Non-pigmented ciliary epithelial cell (primary cell): Measurements from ENCODE around the gene TXNL1.
"Not testable (repeated sequence)": the region's sequence is repeated elsewhere in the genome, so short reads cannot be mapped to it uniquely, and the experiment has no call there.

Source experiments
- DNase-seq: peaks from one replicate; pipeline ENCODE4 v3.0.0-alpha.2; 2010; ENCODE audit warnings: low read depth

TXNL1 gene

DNA sequence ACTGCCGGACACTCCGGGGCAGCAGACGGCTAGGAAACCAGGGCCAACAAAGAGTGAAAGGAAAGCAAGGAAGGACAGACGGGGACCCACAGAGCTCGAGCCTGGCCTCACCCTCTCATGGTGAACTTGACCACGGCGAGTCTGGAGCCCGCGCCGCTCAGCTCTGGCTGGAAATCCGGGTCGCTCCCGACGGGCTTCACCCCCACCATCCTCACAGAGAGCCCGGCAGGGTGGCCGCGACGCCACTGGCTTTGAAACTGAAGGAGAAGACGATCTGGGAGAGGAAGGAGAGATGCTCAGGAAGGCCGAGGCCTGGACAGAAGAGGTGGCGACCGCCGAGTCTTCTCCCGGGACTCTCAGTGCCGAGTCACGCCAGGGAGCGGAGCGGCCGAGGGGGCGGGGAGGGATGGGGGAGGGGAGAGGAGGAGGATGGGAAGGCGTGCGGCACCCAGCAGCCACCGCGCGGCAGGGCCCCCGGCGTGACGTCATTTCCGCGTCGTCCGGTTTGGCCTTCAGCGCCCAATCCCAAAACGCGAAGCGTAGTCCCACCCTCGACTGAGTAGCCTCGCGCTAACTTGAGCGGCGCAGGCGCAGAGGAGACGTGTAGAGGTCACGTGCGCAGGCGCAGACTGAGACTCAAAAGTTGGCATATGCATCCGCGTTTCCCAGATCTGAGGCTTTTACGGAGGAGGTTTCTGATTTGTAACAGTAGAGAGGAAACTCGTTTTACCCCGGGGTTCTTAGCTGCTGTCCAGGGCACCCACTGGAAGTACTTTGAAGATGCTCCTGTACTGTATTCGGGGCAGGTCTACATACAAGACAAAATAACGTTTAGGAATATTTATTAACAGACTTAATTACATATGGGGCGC lies at the start of gene TXNL1:
Gene TXNL1, minus strand, starts transcription at position 361 of the 872 bp plus-strand sequence. Its CDS starts 152 bp downstream, at position 209.
- DNase-seq, result peak; percentile 92

DNA sequence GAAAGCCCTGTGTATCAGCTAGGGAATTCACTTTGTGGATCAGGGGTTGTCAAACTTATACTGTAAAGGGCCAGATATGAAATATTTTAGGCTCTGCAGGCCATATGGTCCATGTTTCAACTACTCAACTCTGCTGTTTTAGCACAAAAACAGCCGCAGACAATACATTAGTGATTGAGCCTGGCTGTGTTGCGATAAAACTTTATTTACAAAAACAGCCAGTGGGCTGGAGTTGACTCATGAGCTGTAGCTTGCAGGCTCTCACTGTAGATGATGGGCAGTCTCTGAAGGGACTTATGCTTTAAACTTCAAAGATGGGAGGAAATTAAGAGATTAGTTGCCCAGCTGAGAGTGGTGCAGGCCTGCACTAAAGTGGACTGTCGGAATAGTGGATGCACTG lies 45.9 kb upstream of the TXNL1 start:
- no peak for DNase-seq

DNA sequence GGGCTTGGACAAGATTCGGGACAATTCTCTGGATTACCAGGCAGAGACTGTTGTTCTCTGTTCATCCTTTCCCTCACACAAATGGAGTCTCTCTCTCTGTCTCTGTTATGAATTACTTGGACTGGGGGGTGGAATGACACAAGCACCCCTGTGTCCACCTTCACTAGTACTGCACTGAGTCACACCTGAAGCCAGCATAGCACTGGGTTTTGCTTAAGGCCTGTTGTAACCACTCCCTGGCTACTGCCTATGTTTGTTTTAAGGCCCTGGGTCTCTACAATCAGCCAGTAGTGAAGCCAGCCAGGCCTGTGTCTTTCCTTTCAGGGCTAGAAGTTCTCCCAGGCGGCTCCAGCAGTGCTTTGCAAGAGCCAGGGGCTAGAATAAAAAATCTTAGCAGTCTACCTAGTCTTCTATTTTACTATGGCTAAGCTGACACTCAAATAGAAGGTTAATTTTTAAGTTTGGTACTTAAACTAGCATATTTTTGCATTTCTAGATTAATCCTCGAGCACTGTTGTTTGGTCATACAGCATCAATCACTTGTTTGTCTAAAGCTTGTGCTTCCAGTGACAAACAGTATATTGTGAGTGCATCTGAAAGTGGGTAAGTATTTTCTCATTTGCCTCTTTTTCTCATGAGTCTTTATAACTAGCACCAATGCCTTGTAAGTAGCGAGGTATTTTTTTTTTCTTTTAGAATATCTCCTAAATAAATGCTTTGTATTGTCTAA lies 40.6 kb upstream of the TXNL1 start:
- no peak for DNase-seq

DNA sequence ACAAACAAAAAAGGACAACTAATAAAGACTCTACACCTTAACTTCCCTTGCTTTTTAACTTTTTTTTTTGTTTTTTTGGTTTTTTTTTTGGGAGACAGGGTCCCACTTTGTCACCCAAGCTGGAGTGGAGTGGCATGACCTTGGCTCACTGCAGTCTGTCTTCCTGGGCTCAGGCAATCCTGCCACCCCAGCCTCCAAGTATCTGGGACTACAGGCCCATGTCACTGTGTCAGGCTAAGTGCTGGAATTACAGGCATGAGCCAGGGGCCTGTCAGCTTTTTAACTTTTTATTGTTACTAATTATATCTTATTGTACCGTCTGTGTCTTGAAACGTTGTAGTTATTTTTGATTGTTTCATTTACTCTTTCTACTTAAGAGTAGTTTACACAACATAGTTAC lies 38.2 kb upstream of the TXNL1 start:
- no peak for DNase-seq

DNA sequence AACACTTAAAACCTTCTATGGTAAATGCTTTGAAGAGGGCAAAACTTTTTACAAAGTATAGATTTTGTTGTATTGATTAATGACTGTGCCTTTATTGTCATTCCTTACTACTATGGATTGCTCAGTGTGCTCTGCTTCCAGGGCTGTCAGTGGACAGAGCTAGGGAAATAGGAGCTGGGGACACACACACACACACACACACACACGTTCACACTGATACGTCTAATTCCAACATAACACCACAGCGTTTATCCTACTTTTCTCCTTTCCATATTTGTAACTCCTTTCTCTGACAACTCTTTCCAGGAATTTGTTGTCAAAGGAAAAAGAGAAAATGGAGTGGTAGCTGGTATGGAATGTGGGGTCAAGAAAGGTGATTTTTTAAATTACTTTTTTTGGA lies 34.6 kb upstream of the TXNL1 start:
- no peak for DNase-seq

DNA sequence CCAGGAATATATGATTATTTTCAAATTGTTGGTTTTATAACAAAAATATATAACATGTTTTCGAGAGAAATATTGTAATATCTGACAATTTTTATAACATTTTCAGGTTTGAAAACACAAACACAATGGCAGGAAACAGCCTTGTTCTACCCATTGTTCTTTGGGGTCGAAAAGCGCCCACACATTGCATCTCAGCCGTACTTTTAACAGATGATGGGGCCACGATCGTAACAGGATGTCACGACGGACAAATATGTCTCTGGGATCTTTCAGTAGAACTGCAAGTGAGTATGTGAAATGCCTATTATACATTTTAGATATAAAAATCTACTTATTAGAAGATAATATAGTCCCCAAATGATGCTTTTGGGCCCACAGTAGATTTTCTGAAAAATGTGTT lies 34.0 kb upstream of the TXNL1 start:
- no peak for DNase-seq

DNA sequence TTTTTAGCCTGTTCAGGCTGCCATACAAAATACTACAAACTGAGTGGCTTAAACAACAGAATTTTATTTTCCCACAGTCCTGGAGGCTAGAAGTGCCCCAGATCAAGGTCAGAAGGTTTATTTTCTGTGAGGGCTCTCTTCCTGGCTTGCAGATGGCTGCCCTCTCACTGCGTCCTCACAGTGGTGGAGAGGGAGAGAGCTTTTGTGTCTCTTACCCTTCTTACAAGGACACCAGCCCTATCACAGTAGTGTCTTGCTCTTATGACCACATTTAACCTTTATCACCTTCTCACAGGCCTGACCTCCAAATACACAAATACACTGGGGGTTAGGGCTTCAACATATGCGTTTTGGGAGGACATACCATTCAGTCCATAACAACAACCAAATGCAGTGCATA lies 24.5 kb upstream of the TXNL1 start:
- no peak for DNase-seq

DNA sequence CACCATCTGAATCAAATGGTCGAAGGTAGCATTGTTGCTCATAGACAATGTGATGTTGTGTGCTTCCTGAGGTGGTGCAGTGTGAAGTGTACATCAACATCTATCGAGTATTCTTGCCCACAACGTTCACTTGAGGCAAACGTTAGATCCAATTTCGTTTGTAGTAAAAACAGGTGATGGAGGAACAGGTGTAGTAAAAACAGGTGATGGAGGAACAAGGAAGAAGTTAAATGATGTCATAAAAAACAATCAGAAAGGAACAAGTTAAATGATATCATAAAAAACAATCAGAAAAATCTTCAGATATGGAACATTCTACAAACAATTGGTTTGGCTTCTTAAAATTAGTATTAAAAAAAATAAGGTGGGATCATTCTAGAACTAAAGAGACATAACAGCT lies 24.1 kb upstream of the TXNL1 start:
- DNase-seq, result no peak

DNA sequence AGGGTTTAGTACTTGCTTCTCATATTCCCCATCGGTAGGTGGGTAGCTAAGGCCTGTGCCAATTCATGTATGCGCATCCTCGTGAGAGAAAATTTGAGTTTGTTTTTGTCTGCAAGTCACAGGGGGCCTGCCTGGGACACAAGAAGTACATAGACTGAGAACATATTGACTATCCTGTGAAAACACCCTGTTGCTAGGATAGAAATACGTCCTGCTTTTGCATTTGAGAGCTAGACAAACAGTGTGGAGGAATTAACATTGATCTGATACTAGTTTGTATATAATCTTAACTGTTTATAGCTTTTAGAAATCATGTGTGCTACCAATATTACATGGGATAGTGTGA lies 23.6 kb upstream of the TXNL1 start:
- DNase-seq, result no peak

DNA sequence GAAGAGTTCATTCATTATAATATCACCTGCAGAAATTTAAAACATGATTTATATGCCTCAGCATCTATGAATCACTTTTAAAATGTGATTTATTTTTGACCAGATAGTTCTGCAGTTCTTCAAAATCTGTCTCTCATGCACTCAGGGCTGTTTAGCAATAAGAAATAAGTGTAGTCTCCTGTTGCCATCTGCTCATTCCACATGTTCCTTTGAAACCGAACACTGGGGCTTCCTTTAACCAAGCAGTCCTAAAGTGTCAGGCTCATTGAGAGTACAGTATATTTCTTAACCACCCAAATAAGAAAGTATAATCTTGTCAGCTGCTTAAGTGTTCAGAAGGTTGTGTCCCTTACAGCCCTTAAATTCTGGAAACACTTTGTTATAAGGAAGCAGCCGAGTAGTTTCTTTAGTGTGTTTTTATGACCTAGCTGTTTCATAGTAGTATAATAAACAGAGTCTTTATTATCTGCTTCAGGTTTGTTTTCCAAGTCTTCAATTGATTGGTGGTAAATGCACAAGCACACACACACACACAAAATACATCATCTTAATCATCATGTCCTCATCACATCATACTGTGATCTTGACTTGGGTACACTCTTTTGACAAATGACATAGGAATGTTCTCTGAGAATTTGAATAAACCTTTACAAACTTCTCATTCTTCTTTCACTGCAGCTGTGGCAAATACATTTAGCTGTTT lies 23.1 kb upstream of the TXNL1 start:
- no peak for DNase-seq

DNA sequence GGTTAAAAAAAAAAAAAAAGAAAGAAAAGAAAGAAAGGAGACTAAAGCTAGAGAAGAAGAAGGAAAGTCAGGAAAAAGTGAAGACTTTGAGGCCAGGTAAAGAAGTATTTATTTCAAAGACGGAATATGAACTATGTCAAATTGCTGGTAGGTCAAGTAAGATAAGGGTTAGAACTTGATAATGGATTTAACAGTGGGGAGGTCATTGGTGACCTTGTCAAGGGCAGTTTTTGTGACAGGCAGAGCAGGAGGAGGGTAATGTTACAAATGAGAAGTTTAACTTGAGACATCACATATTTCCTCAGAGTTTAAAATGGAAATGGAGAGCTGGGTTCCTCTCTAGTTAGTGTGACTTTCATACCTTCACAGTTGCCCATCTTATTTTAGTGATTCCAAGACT lies 22.3 kb upstream of the TXNL1 start:
- DNase-seq, result no peak

DNA sequence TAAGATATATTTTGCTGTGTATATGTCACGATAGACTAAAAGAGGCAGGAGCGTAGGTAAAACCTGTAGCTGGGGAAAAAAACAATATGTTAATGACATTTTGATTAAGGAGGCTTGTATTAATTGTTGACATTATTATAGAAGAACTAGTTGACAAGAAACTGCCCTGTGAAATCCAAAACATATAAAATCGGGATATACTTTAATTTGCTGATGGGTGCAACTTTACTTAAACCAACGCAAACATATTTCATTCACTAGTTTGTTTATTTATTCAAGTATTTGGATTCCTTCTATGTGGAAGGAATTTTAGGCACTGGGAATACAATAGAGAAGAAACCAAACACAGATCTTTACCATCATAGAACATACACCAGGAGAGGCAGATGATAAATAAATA lies 20.7 kb upstream of the TXNL1 start:
- DNase-seq, result no peak

DNA sequence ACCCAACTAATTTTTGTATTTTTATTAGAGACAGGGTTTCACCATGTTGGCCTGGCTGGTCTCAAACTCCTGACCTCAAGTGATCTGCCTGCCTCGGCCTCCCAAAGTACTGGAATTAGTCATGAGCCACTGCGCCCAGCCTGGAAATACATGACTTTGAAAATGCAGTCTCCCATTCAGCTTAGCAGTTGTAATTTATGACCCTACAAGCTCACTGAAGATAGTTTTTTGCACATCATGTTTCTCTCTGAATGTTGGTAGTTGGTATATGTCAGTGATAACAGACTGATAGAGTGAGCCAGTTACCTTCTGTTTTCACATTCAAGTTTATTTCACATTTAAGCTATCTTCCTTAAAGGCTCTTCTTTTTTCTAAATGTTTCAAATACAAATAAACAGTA lies 19.9 kb upstream of the TXNL1 start:
- no peak for DNase-seq

DNA sequence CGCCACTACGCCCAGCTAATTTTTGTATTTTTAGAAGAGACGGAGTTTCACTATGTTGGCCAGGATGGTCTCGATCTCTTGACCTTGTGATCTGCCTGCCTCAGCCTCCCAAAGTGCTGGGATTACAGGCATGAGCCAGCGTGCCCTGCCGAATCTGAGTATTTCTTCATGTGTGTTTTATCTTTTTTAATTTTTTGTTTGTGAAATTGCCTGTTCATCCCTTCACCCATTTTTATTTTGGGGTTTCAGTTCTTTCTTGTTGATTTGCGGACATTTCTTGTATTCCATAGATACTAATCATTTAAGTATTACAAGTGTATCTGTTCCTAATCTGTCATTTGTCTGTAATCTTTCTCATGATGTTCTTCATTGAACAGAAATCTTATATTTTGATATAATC lies 15.9 kb upstream of the TXNL1 start:
- DNase-seq, result not testable (repeated sequence)

DNA sequence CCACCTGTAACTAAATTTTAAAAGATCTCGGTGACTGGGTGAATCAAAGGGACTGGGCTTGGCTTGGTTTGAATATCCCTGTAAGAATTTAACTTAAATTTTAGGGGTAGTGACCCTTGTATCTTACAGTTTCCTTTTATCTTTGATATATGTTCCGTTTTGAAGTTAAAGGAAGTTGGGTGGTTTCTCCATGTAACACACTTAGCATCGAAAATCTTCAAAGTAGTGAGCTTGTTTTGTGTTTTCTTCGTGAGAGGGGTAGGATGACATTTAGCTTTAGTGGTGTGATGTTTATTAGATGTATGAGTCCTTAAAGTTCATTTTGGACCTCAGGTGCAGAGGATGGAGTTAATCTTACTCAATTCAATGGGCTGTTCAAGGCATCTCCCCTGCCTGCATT lies 14.4 kb upstream of the TXNL1 start:
- DNase-seq, result no peak

DNA sequence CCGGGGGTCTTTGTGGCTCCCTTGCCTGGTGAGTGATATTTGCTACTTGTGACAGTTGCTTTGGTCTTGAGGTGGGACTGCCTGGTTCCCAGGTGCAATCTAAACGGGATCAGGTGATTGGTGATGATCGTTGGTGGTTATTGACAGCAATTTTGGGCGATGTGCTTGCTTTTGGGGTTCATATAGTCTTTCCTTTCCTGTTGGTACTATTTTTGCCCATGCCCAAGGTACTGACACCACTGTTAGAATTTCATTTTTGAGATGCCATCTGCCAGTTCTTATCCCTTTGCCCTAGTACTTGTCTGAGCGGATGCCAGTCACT lies 13.3 kb upstream of the TXNL1 start:
- no peak for DNase-seq

DNA sequence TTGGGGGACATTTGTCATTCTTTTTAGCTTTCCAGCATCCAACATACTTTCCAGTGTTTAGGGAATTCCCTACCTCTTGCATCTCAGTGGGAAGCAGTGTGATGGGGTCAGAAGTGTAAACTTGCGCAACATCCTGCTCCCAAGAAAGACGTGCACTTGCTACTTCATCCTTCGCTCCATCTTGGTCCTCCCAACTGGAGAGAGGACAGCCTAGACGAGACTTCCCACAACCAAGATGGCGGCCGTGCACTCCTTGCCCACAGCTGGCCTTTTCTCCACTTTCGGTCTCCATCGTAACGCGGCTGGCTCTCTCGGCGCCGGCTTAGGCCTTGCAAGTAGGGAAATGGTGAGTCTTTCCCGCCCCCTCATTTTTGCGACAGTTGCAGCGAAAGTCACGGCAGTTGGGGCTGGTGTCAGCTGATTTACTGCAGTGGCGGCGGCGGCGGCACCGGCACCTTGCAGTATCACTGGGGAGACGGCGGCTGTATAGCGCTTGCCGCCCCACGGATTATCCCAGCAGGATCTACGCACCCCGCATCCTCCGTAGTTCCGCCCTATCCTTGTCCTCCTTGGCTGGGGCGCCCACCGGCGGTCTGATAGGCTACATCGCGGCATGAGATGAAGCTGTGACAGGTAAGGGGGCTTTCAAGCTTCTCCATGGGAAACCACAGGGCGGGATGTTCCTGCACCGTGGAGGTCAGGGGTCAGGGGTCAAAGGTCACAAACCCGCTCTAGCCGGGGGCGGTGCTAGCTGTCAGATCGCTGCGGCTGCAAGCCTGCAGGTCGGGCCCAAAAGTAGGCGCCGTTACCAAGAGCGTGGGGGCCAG lies 12.8 kb upstream of the TXNL1 start, which contains the start of gene WDR7:
Gene WDR7, plus strand, starts transcription at position 416 of the 827 bp plus-strand sequence. CDS start 21,157 bp downstream, outside the sequence.
- DNase-seq, result peak; percentile 91

DNA sequence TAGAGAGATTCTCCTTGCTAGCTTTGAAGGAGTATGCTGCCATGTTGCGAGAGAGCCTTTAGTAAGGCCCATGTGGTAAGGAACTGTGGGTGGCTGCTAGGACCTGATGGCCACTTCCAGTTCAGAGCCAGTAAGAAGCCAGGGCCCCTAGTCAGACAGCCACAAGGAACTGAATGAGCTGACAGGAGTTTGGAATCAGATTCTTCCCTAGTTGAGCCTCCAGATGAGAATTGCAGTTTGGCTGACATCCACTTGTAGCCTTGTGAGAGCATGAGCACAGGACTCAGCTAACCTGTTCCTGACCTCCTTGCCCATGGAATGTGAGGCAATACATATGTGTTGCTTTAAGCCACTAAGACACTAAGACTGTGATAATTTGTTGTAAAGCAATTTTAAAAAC lies 11.6 kb upstream of the TXNL1 start:
- no peak for DNase-seq

DNA sequence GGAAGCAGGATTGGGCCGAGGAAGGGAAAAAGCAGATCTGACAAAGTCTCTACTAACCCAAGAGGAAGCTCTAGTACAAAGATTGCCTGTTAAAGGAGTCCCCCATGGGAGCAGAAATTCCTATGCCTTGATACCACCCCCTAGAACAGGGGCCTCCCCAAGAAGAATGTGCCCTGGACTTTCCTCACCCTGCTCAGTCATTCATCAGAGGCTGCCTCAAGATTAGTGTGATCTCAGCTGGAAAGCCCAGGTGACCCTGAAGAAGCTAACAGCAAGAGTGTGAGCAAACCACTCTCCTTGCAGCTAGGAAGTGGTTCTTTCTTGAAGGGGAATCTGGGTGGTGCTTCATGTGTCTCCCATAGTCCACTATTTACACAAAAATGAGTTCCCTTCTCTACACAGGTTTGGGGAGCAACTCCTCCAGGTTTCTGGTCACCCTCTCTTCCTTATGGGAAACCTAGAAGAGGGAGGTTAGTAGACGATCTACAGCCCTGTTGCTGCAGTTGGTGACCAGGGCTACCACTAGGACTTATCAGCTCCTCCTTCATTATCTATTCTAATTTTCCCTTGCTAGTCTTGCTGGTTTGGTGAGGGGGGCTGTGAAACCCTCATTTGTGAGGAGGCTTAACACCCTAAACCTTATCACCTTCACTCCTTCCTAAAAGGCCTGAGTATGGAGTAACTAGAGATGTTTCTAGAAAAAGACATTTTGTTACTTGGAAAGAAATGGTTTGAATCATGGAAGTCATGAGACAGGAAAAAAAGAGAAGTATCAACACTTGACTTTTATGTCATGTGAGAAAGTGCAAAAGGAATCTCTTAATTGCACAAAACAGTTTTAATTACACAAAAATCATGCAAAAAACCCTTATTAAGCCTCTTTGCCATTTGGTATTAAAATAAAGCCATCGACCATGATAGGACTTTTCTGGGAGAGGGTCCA lies 9.8 kb upstream of the TXNL1 start:
- no peak for DNase-seq

DNA sequence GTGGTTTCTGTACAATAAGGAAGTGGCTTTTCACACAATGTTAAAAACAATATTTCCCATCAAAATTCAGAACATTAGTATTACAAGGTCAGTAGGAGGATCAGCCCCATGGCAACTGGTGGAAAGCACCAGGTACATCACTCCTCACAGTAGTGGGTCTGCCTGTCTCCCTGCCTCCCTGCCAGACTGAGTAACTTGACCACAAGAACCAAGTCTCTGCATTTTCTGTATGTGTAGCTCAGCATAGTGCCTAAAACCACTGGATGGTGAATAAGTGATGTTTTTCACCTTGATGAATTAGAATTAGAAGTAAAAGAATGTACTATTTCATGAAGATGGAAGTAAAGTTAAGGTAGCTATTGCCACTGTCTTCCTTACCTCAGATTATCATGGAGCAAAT lies 8.7 kb upstream of the TXNL1 start:
- DNase-seq, result no peak

DNA sequence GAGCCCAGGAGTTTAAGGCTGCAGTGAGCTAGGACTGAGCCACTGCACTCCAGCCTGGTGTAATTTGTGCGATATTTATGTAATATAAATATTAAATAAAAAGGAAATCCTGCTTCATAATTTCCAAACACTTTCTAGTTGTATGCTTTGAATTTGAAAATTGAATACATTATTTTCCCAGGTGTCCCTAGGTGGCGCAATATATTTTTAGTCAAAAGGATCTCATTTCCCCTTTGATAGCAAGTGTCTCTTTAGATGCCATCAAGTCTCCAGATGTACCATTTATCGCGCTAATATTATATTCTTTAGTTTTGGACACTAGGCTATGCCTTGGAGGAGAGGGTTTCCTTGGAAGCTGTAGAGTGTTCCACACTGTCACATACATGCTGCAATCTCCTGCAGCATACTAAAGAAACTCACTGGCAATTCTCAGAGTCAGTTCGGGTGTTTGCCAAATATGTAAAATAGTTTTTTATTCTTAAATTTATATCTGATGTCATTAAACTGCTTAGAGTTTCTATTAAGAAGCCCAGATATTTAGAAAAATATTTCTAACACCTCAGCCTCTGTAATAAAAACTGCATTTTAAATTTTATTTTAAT lies 7.1 kb upstream of the TXNL1 start:
- no peak for DNase-seq
